Panc1 (cell line): ENCODE measurements around the gene VPS41.

Experiments
- POLR2AphosphoS5 ChIP-seq: IDR thresholded peaks from 2 replicates; pipeline ENCODE4 v1.6.1; 2012; ENCODE audit warnings: mild to moderate bottlenecking, low read depth, low read length, moderate library complexity
- TCF7L2 ChIP-seq: IDR thresholded peaks from 2 replicates; pipeline ENCODE4 v1.6.1; 2011; ENCODE audit warnings: mild to moderate bottlenecking, low read depth, low read length, inconsistent platforms
- TF ChIP-seq, protein P1 (sequence below), 2 experiments: IDR thresholded peaks; 2 replicates each; pipeline ENCODE4 v1.6.1; 2011 to 2012; ENCODE audit warnings: low read depth in 2 of 2, control low read depth in 1 of 2, low read length in 1 of 2, mild to moderate bottlenecking in 1 of 2, moderate library complexity in 1 of 2; ENCODE audit not compliant: insufficient read depth in 1 of 2
- TF ChIP-seq, protein P2 (sequence below): fragments of 450-650 bp; IDR thresholded peaks from 2 replicates; pipeline ENCODE4 v1.5.1; 2017; ENCODE audit warnings: mild to moderate bottlenecking

DNA sequence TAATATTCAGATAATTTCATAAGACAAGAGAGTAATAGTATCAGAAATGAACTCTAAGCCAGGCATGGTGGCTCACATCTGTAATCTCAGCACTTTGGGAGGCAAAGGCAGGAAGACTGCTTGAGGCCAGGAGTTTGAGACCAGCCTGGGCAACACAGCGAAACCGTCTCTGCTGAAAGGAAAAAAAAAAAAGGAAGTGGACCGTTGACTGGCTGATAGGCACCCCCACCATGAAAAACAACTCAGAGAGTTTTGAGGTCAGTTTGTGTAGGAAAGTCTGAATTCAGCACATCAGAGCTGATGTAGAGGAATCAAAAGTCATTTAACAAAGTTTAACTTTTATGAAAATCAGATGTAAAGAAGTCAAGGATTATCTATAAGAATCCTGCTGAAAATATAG is 214.7 kb downstream of the VPS41 start:
- TF ChIP-seq, protein P1, sequence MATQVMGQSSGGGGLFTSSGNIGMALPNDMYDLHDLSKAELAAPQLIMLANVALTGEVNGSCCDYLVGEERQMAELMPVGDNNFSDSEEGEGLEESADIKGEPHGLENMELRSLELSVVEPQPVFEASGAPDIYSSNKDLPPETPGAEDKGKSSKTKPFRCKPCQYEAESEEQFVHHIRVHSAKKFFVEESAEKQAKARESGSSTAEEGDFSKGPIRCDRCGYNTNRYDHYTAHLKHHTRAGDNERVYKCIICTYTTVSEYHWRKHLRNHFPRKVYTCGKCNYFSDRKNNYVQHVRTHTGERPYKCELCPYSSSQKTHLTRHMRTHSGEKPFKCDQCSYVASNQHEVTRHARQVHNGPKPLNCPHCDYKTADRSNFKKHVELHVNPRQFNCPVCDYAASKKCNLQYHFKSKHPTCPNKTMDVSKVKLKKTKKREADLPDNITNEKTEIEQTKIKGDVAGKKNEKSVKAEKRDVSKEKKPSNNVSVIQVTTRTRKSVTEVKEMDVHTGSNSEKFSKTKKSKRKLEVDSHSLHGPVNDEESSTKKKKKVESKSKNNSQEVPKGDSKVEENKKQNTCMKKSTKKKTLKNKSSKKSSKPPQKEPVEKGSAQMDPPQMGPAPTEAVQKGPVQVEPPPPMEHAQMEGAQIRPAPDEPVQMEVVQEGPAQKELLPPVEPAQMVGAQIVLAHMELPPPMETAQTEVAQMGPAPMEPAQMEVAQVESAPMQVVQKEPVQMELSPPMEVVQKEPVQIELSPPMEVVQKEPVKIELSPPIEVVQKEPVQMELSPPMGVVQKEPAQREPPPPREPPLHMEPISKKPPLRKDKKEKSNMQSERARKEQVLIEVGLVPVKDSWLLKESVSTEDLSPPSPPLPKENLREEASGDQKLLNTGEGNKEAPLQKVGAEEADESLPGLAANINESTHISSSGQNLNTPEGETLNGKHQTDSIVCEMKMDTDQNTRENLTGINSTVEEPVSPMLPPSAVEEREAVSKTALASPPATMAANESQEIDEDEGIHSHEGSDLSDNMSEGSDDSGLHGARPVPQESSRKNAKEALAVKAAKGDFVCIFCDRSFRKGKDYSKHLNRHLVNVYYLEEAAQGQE (IDR thresholded peaks at IDR 0.05; ENCODE audit: insufficient read depth in 1 of 2, low read depth in 2 of 2, low read length in 1 of 2) = no peak
- TF ChIP-seq POLR2AphosphoS5 (no peak), TCF7L2 (no peak)
- TF ChIP-seq, protein P2, sequence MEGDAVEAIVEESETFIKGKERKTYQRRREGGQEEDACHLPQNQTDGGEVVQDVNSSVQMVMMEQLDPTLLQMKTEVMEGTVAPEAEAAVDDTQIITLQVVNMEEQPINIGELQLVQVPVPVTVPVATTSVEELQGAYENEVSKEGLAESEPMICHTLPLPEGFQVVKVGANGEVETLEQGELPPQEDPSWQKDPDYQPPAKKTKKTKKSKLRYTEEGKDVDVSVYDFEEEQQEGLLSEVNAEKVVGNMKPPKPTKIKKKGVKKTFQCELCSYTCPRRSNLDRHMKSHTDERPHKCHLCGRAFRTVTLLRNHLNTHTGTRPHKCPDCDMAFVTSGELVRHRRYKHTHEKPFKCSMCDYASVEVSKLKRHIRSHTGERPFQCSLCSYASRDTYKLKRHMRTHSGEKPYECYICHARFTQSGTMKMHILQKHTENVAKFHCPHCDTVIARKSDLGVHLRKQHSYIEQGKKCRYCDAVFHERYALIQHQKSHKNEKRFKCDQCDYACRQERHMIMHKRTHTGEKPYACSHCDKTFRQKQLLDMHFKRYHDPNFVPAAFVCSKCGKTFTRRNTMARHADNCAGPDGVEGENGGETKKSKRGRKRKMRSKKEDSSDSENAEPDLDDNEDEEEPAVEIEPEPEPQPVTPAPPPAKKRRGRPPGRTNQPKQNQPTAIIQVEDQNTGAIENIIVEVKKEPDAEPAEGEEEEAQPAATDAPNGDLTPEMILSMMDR = no peak
